Endothelial cell of umbilical vein (primary cell): ENCODE data around the gene TMEM8B. TPM values are rescaled to one million over a fixed set of nuclear protein-coding genes. Genes with fewer than 3 reads are reported as not detected.

Experiments used
- BruUV-seq: library from RNA; stranded (reverse); fragments of 400-500 nt; replicated peaks from 2 replicates; lab custom pipeline; 2021; lab: Mats Ljungman, UMichigan
- CTCF ChIA-PET: fragments of 300-600, 350-600 bp; sonication (Branson Sonifier 250); formaldehyde crosslinking; loops from one replicate; lab custom pipeline; 2021; ENCODE audit warnings: antibody characterized with exemption, inconsistent platforms; lab: Charles Lee
- POLR2A ChIA-PET: fragments of 300-600, 350-600 bp; sonication (Branson Sonifier 250); formaldehyde crosslinking; loops from one replicate; lab custom pipeline; 2021; ENCODE audit warnings: antibody characterized with exemption, inconsistent platforms; lab: Charles Lee
- DNase-seq: peaks from one replicate; pipeline ENCODE4 v3.0.0-alpha.2; 2011; ENCODE audit warnings: low read depth, low spot score
- FAIRE-seq: peaks from 2 replicates; lab custom pipeline; 2011; peaks lifted over from hg19 to GRCh38; lab: Jason Lieb, UNC
- H2AFZ ChIP-seq: 2 replicates; pipeline ENCODE4 v1.6.0; 2012; ENCODE audit warnings: low read depth, low read length, control low read depth, inconsistent platforms
- H3K27ac ChIP-seq: 2 replicates; pipeline ENCODE4 v1.5.1; 2011; ENCODE audit warnings: low read depth, mild to moderate bottlenecking, control low read depth, low read length, moderate library complexity; ENCODE audit not compliant: insufficient read depth
- H3K27me3 ChIP-seq, 2 experiments: 2 replicates each; pipeline versions ENCODE4 v1.6.0 to v1.6.1; 2011; ENCODE audit warnings: low read length in 2 of 2, mixed read lengths in 1 of 2; ENCODE audit not compliant: control insufficient read depth in 2 of 2, insufficient read depth in 2 of 2
- H3K36me3 ChIP-seq, 2 experiments: 2 replicates in 1 of 2; 3 replicates in 1 of 2; pipeline ENCODE4 v1.5.1; 2011; ENCODE audit warnings: low read length in 2 of 2, mild to moderate bottlenecking in 1 of 2, moderate library complexity in 1 of 2; ENCODE audit not compliant: control insufficient read depth in 2 of 2, insufficient read depth in 2 of 2; ENCODE audit errors: extremely low read depth in 1 of 2
- H3K4me1 ChIP-seq: 3 replicates; pipeline ENCODE4 v1.5.1; 2011; ENCODE audit warnings: mild to moderate bottlenecking, low read length; ENCODE audit not compliant: control insufficient read depth, insufficient read depth; ENCODE audit errors: extremely low read depth
- H3K4me2 ChIP-seq: 2 replicates; pipeline ENCODE4 v1.6.1; 2011; ENCODE audit warnings: low read length, control low read depth, mixed read lengths; ENCODE audit not compliant: insufficient read depth
- H3K4me3 ChIP-seq, 3 experiments: fragments of 200-600 bp in 1 of 3; sonication (generic), shearing (Covaris generic) in 1 of 3; replicated peaks in 1 of 3; 2 replicates each; pipeline ENCODE4 v1.5.1; 2011 to 2016; ENCODE audit warnings: control low read depth in 3 of 3, low read length in 3 of 3, mild to moderate bottlenecking in 2 of 3, inconsistent platforms in 1 of 3, low read depth in 1 of 3, moderate library complexity in 1 of 3; ENCODE audit not compliant: insufficient read depth in 1 of 3
- H3K79me2 ChIP-seq: 2 replicates; pipeline ENCODE4 v1.6.0; 2012; ENCODE audit warnings: low read length, inconsistent platforms; ENCODE audit not compliant: control insufficient read depth, insufficient read depth
- H3K9ac ChIP-seq: replicated peaks from 2 replicates; pipeline ENCODE3; 2011; ENCODE audit warnings: low read length, control low read depth; ENCODE audit not compliant: insufficient read depth; ENCODE audit errors: extremely low read depth
- H3K9me1 ChIP-seq: replicated peaks from 3 replicates; pipeline ENCODE4 v1.6.0; 2011; ENCODE audit warnings: mild to moderate bottlenecking, low read length; ENCODE audit not compliant: control insufficient read depth, insufficient read depth; ENCODE audit errors: extremely low read depth
- H3K9me3 ChIP-seq: replicated peaks from 2 replicates; pipeline ENCODE4 v1.5.1; 2012; ENCODE audit warnings: low read length, inconsistent platforms; ENCODE audit not compliant: control insufficient read depth, insufficient read depth
- H4K20me1 ChIP-seq: replicated peaks from 2 replicates; pipeline ENCODE3; 2011; ENCODE audit warnings: mild to moderate bottlenecking, low read length; ENCODE audit not compliant: control insufficient read depth, insufficient read depth; ENCODE audit errors: extremely low read depth
- CTCF ChIP-seq, 2 donors: IDR thresholded peaks; 1 replicate in 1 of 2; 2 replicates in 1 of 2; pipeline ENCODE4 v1.5.1; 2011; ENCODE audit warnings: low read length in 2 of 2, mild to moderate bottlenecking in 2 of 2, moderate library complexity in 2 of 2, control low read depth in 1 of 2, inconsistent platforms in 1 of 2, low read depth in 1 of 2; ENCODE audit not compliant: insufficient read depth in 1 of 2; ENCODE audit errors: extremely low read depth in 1 of 2
- EZH2 ChIP-seq: IDR thresholded peaks from 2 replicates; pipeline ENCODE4 v1.6.1; 2012; ENCODE audit warnings: borderline replicate concordance, low read depth, mild to moderate bottlenecking, moderate library complexity, low read length, inconsistent platforms; ENCODE audit not compliant: severe bottlenecking
- FOS ChIP-seq: IDR thresholded peaks from 2 replicates; pipeline ENCODE4 v1.6.1; 2011; ENCODE audit warnings: mild to moderate bottlenecking, low read length, moderate library complexity, borderline replicate concordance; ENCODE audit not compliant: insufficient read depth
- GATA2 ChIP-seq: IDR thresholded peaks from 2 replicates; pipeline ENCODE4 v1.7.0; 2011; ENCODE audit warnings: low read depth, mild to moderate bottlenecking, moderate library complexity, mixed read lengths, low read length; ENCODE audit not compliant: insufficient read length, insufficient read depth
- JUN ChIP-seq: IDR thresholded peaks from 2 replicates; pipeline ENCODE4 v1.6.1; 2011; ENCODE audit warnings: borderline replicate concordance, low read depth; ENCODE audit not compliant: insufficient read length, insufficient read depth
- MAX ChIP-seq: IDR thresholded peaks from 2 replicates; pipeline ENCODE4 v1.6.1; 2011; ENCODE audit not compliant: insufficient read depth, insufficient read length
- MYC ChIP-seq: IDR thresholded peaks from one replicate; pipeline ENCODE4 v1.6.1; 2011; ENCODE audit warnings: mild to moderate bottlenecking, low read depth, low read length
- POLR2A ChIP-seq: IDR thresholded peaks from 2 replicates; pipeline ENCODE4 v1.6.1; 2012; ENCODE audit warnings: low read depth, mild to moderate bottlenecking, control low read depth, low read length
- POLR2AphosphoS5 ChIP-seq: IDR thresholded peaks from 2 replicates; pipeline ENCODE4 v1.6.1; 2012; ENCODE audit warnings: low read depth, mild to moderate bottlenecking, control low read depth, low read length, moderate library complexity; ENCODE audit not compliant: insufficient read depth
- dilution Hi-C: fragments of 300-500 bp; cut with MboI; formaldehyde crosslinking; loops from one replicate; pipeline ENCODE4 v1.15.0; 2019; ENCODE audit warnings: low sequenced_read_pairs; ENCODE audit not compliant: extremely low pct_ligation_motif_present
- intact Hi-C: fragments of 100-400 bp; cut with micrococcal nuclease; formaldehyde crosslinking; loops from one replicate; pipeline ENCODE4 v1.10.0; 2022
- polyA plus RNA-seq, 4 experiments: library from polyadenylated mRNA; depleted of rRNA in 3 of 4; stranded (reverse) in 3 of 4; unstranded in 1 of 4; fragments of >200 nt; gene quantifications; 2 replicates each; pipeline versions ENCODE4 v1.2.1 to v1.2.3, GENCODE V29; 2011 to 2012; ENCODE audit warnings: missing spikeins in 1 of 4
- total RNA-seq: library from RNA; stranded (reverse); gene quantifications from 2 replicates; pipeline ENCODE4 v1.2.3, GENCODE V29; 2021

Gene TMEM8B
- total and polyA plus RNA-seq, 2 donors (not counting 3 experiments of a cell fraction or from before 2014, with no cell fraction given) = 2.5 to 3.6 TPM

- dilution Hi-C loops = no loop called here
- no peaks in the 10 kb centered on the region for H3K36me3 ChIP-seq
- H2AFZ ChIP-seq = no peak overlapping the region
- DNase-seq (no peak), FAIRE-seq (no peak)
- no peaks in the 10 kb centered on the region for H3K9me1 ChIP-seq
- H3K4me1 ChIP-seq = peaks cover 3% of the 10 kb centered on the region
- H3K27ac ChIP-seq = no peak overlapping the region
- no peak overlapping the region for H3K4me2 ChIP-seq
- CTCF ChIA-PET = interaction anchor here (0.9 to 3.2 kb wide), 16 partner anchors 8 to 177 kb away, joined by 3 to 27 read pairs (median 6); partner anchors contain the start of genes CCDC107, HINT2 and RMRP
- H3K9ac ChIP-seq = no peak overlapping the region
- no peaks in the 10 kb centered on the region for H3K79me2 ChIP-seq
- no peaks in the 10 kb centered on the region for H3K9me3 ChIP-seq
- H3K27me3 ChIP-seq = peaks cover 0 to 7% of the 10 kb centered on the region in 2 experiments
- no TSS peak for BruUV-seq
- no peaks in the 10 kb centered on the region for H4K20me1 ChIP-seq
- intact Hi-C loops = no loop called here
- TF ChIP-seq MAX (no peak), CTCF (IDR thresholded peaks at IDR 0.05; ENCODE audit: extremely low read depth in 1 of 2, insufficient read depth in 1 of 2, low read depth in 1 of 2, low read length in 2 of 2) (no peak), GATA2 (no peak), POLR2AphosphoS5 (no peak), MYC (no peak), EZH2 (no peak), FOS (no peak), POLR2A (no peak), JUN (no peak)
- no peak overlapping the region for H3K4me3 ChIP-seq
- POLR2A ChIA-PET = no interaction called here
These were observed 5.5 kb downstream of the TMEM8B start for GRCh38 chr9:35834260-35835215.
